NCI-H524 treated with DMSO at 0.1 percent for 48 hours (cell line): ENCODE results near the gene UGT2A3.
"Not testable (repeated sequence)": the region's sequence is repeated elsewhere in the genome, so short reads cannot be mapped to it uniquely, and the experiment has no call there.

ENCODE experiments used
- DNase-seq: peaks from one replicate; lab custom pipeline; 2025; lab: John Stamatoyannopoulos, UW

Gene UGT2A3

GRCh38 chr4:68951078-68951805 lies at the start of gene UGT2A3:
Gene UGT2A3 (minus strand): TSS chr4:68951804. CDS start chr4:68951760, 44 bp downstream.
- no peak for DNase-seq

- no peak for DNase-seq
These were observed 45.4 kb upstream of the UGT2A3 start for GRCh38 chr4:68997040-68997439.

- no peak for DNase-seq
These were observed 43.7 kb upstream of the UGT2A3 start for GRCh38 chr4:68995292-68995691.

GRCh38 chr4:68987007-68987406 lies 35.4 kb upstream of the UGT2A3 start:
- no peak for DNase-seq

- no peak for DNase-seq
These were observed 33.8 kb upstream of the UGT2A3 start for GRCh38 chr4:68985442-68985841.

- no peak for DNase-seq
These were observed 33.3 kb upstream of the UGT2A3 start for GRCh38 chr4:68984947-68985346.

GRCh38 chr4:68963374-68963773 lies 11.8 kb upstream of the UGT2A3 start:
- DNase-seq, result no peak

GRCh38 chr4:68962868-68963267 lies 11.3 kb upstream of the UGT2A3 start:
- DNase-seq, result no peak

GRCh38 chr4:68960294-68961163 lies 8.9 kb upstream of the UGT2A3 start:
- no peak for DNase-seq

- not testable (repeated sequence) for DNase-seq
These were observed 7.5 kb upstream of the UGT2A3 start for GRCh38 chr4:68959085-68959484.

GRCh38 chr4:68954126-68954525 lies 2.5 kb upstream of the UGT2A3 start:
- DNase-seq, result no peak

GRCh38 chr4:68953056-68953596 lies 1.5 kb upstream of the UGT2A3 start:
- no peak for DNase-seq

GRCh38 chr4:68951806-68952585 lies 392 bp upstream of the UGT2A3 start:
- DNase-seq, result no peak

- no peak for DNase-seq
These were observed 1.6 kb downstream of the UGT2A3 start for GRCh38 chr4:68950033-68950432.

GRCh38 chr4:68948985-68949384 lies 2.6 kb downstream of the UGT2A3 start:
- DNase-seq, result no peak

- no peak for DNase-seq
These were observed 3.4 kb downstream of the UGT2A3 start for GRCh38 chr4:68948044-68948743.

- DNase-seq, result no peak
These were observed 22.4 kb downstream of the UGT2A3 start for GRCh38 chr4:68929076-68929737.

- no peak for DNase-seq
These were observed 24.4 kb downstream of the UGT2A3 start for GRCh38 chr4:68927165-68927564.

- DNase-seq, result not testable (repeated sequence)
These were observed 29.4 kb downstream of the UGT2A3 start for GRCh38 chr4:68922202-68922601.

GRCh38 chr4:68921051-68921450 lies 30.6 kb downstream of the UGT2A3 start:
- no peak for DNase-seq

GRCh38 chr4:68917016-68917415 lies 34.6 kb downstream of the UGT2A3 start:
- no peak for DNase-seq
